ENCODE measurements around the gene TBX1.

Gene TBX1

GRCh38 chr22:19815823-19816290 is 55.3 kb downstream of the TBX1 start:
- no peak for DNase-seq

GRCh38 chr22:19816372-19817119 is 56.0 kb downstream of the TBX1 start:
- no peak for DNase-seq

Measured in hematopoietic multipotent progenitor cell treated with erythropoietin and hydrocortisone succinate and interleukin-3 and kit ligand, for 6 days (in vitro differentiated cells).